SK-N-SH (cell line): Measurements from ENCODE around the gene CTRB1. TPM values are rescaled to one million over a fixed set of nuclear protein-coding genes. Genes with fewer than 3 reads are reported as not detected.

ENCODE experiments used
- CTCF ChIA-PET: fragments of 300-600, 350-600 bp; formaldehyde crosslinking; extraction: SDS; loops from one replicate; lab custom pipeline; 2021; lab: Yijun Ruan, JAX
- POLR2A ChIA-PET: fragments of 350-600 bp; sonication (Branson Sonifier 250); formaldehyde crosslinking; extraction: SDS; loops from one replicate; lab custom pipeline; 2020; ENCODE audit warnings: antibody characterized with exemption, inconsistent platforms; lab: Yijun Ruan, JAX
- DNase-seq: peaks from one replicate; pipeline ENCODE4 v3.0.0; 2012
- H2AFZ ChIP-seq: fragments of 200-600 bp; sonication (generic); 2 replicates; pipeline ENCODE4 v1.8.1; 2016; ENCODE audit warnings: antibody characterized with exemption, mild to moderate bottlenecking, low read depth
- H3F3A ChIP-seq: fragments of 200-600 bp; sonication (generic); replicated peaks from 2 replicates; pipeline ENCODE3; 2016; ENCODE audit warnings: antibody characterized with exemption, mild to moderate bottlenecking; ENCODE audit not compliant: insufficient read depth
- H3K27ac ChIP-seq, 2 experiments: fragments of 200-500 bp in 1 of 2; fragments of 200-600 bp in 1 of 2; sonication (Bioruptor generic) in 1 of 2; sonication (generic), shearing (Covaris generic) in 1 of 2; 2 replicates each; pipeline versions ENCODE4 v1.5.1 to v1.6.1; 2014 to 2016; ENCODE audit warnings: low read depth in 2 of 2, inconsistent platforms in 1 of 2, low read length in 1 of 2, mild to moderate bottlenecking in 1 of 2, mixed read lengths in 1 of 2
- H3K27me3 ChIP-seq: fragments of 200-600 bp; sonication (generic), shearing (Covaris generic); 2 replicates; pipeline ENCODE4 v1.6.1; 2016; ENCODE audit warnings: mixed run types; ENCODE audit not compliant: insufficient read depth
- H3K36me3 ChIP-seq, 2 experiments: fragments of 200-500 bp in 1 of 2; fragments of 200-600 bp in 1 of 2; sonication (Bioruptor generic) in 1 of 2; sonication (generic) in 1 of 2; replicated peaks in 1 of 2; 2 replicates each; pipeline versions ENCODE3 to v1.5.1; 2014 to 2016; ENCODE audit warnings: low read length in 1 of 2, mild to moderate bottlenecking in 1 of 2; ENCODE audit not compliant: insufficient read depth in 2 of 2, control insufficient read depth in 1 of 2
- H3K4me1 ChIP-seq, 2 experiments: fragments of 200-500 bp in 1 of 2; fragments of 200-600 bp in 1 of 2; sonication (Bioruptor generic) in 1 of 2; sonication (generic), shearing (Covaris generic) in 1 of 2; 2 replicates each; pipeline versions ENCODE4 v1.5.1 to v1.6.1; 2014 to 2016; ENCODE audit warnings: low read depth in 1 of 2, low read length in 1 of 2, mixed run types in 1 of 2; ENCODE audit not compliant: insufficient read depth in 2 of 2, control insufficient read depth in 1 of 2
- H3K4me2 ChIP-seq: fragments of 200-600 bp; sonication (generic), shearing (Covaris generic); 2 replicates; pipeline ENCODE4 v1.6.1; 2017; ENCODE audit warnings: mixed run types
- H3K4me3 ChIP-seq, 2 experiments: fragments of 200-500 bp in 1 of 2; fragments of 200-600 bp in 1 of 2; sonication (Bioruptor generic) in 1 of 2; sonication (generic), shearing (Covaris generic) in 1 of 2; 2 replicates each; pipeline versions ENCODE4 v1.5.1 to v1.8.1; 2014 to 2016; ENCODE audit warnings: low read depth in 2 of 2, inconsistent platforms in 1 of 2, low read length in 1 of 2, mild to moderate bottlenecking in 1 of 2, mixed read lengths in 1 of 2, moderate library complexity in 1 of 2
- H3K79me2 ChIP-seq: fragments of 200-600 bp; sonication (generic); 2 replicates; pipeline ENCODE4 v1.8.1; 2017; ENCODE audit warnings: mild to moderate bottlenecking; ENCODE audit not compliant: insufficient read depth
- H3K9ac ChIP-seq: fragments of 200-600 bp; sonication (generic); 2 replicates; pipeline ENCODE4 v1.6.1; 2017; ENCODE audit warnings: mixed run types
- H3K9me2 ChIP-seq: fragments of 200-600 bp; sonication (generic); 2 replicates; pipeline ENCODE4 v1.6.1; 2017; ENCODE audit warnings: mixed run types
- H3K9me3 ChIP-seq: fragments of 200-600 bp; sonication (generic); 2 replicates; pipeline ENCODE4 v1.6.1; 2017; ENCODE audit warnings: mixed run types, mild to moderate bottlenecking, moderate library complexity
- H4K20me1 ChIP-seq: fragments of 200-600 bp; sonication (generic); 2 replicates; pipeline ENCODE4 v1.6.1; 2017; ENCODE audit warnings: mild to moderate bottlenecking, mixed run types; ENCODE audit not compliant: insufficient read depth
- EP300 ChIP-seq, 2 experiments: IDR thresholded peaks; 2 replicates each; pipeline versions ENCODE4 v1.4.0 to v1.6.1; 2012; ENCODE audit warnings: borderline replicate concordance in 1 of 2, low read depth in 1 of 2, low read length in 1 of 2
- EZH2phosphoT487 ChIP-seq: fragments of 200-600 bp; sonication (generic); IDR thresholded peaks from 2 replicates; pipeline ENCODE4 v1.6.1; 2017; ENCODE audit warnings: low read depth, mixed run types, mild to moderate bottlenecking, antibody characterized with exemption, moderate library complexity, borderline replicate concordance
- FOSL2 ChIP-seq: IDR thresholded peaks from 2 replicates; pipeline ENCODE4 v1.4.0; 2012; ENCODE audit warnings: low read depth, mild to moderate bottlenecking, moderate library complexity, borderline replicate concordance
- FOXJ3 ChIP-seq: sonication (generic); formaldehyde crosslinking; IDR thresholded peaks from 2 replicates; pipeline ENCODE4 v1.5.1; 2020; ENCODE audit warnings: mild to moderate bottlenecking, missing genetic modification reagents
- FOXM1 ChIP-seq: IDR thresholded peaks from 2 replicates; pipeline ENCODE4 v1.4.0; 2012; ENCODE audit warnings: low read depth, mild to moderate bottlenecking
- MXI1 ChIP-seq: IDR thresholded peaks from 2 replicates; pipeline ENCODE4 v1.6.1; 2012; ENCODE audit warnings: mild to moderate bottlenecking, low read depth, low read length, improper control_type of control experiment
- POLR2AphosphoS5 ChIP-seq: IDR thresholded peaks from 2 replicates; pipeline ENCODE4 v1.6.1; 2012; ENCODE audit warnings: low read depth, low read length
- SMC3 ChIP-seq: IDR thresholded peaks from 2 replicates; pipeline ENCODE4 v1.6.1; 2012; ENCODE audit warnings: low read depth, low read length, improper control_type of control experiment
- TCF12 ChIP-seq: IDR thresholded peaks from 2 replicates; pipeline ENCODE4 v1.4.0; 2012
- TEAD4 ChIP-seq: IDR thresholded peaks from 2 replicates; pipeline ENCODE4 v1.4.0; 2012; ENCODE audit warnings: mild to moderate bottlenecking, borderline replicate concordance; ENCODE audit not compliant: insufficient read depth
- WGBS: methylation state at CpG from one replicate; pipeline ENCODE4 v1.1.6; 2017; ENCODE audit warnings: low lambda C conversion rate; 5-methylcytosine and 5-hydroxymethylcytosine counted together
- polyA plus RNA-seq, 3 experiments: library from polyadenylated mRNA; depleted of rRNA; stranded (reverse); fragments of >200 nt; gene quantifications; 2 replicates each; pipeline ENCODE4 v1.2.3, GENCODE V29; 2012
- TF ChIP-seq, protein P1 (sequence below): fragments of 150-350 bp; IDR thresholded peaks from 2 replicates; pipeline ENCODE4 v1.6.1; 2016; ENCODE audit warnings: mild to moderate bottlenecking, low read depth, low read length
- TF ChIP-seq, protein P2 (sequence below): fragments of 200-600 bp; sonication (generic); IDR thresholded peaks from 2 replicates; pipeline ENCODE4 v1.6.1; 2017; ENCODE audit warnings: antibody characterized with exemption, mild to moderate bottlenecking, moderate library complexity
- TF ChIP-seq, protein P3 (sequence below): IDR thresholded peaks from 2 replicates; pipeline ENCODE4 v1.4.0; 2012; ENCODE audit warnings: low read depth
- TF ChIP-seq, protein P4 (sequence below): IDR thresholded peaks from 2 replicates; pipeline ENCODE4 v1.6.1; 2012; ENCODE audit warnings: mild to moderate bottlenecking, low read depth, low read length, moderate library complexity
- TF ChIP-seq, protein P5 (sequence below): IDR thresholded peaks from 2 replicates; pipeline ENCODE4; 2012
- TF ChIP-seq, protein P6 (sequence below): IDR thresholded peaks from 2 replicates; pipeline ENCODE4 v1.4.0; 2012; ENCODE audit warnings: low read depth, borderline replicate concordance

CTRB1 gene
- polyA plus RNA-seq, 1 of the 3 experiments (the other 2 are of a cell fraction): not detected

DNA sequence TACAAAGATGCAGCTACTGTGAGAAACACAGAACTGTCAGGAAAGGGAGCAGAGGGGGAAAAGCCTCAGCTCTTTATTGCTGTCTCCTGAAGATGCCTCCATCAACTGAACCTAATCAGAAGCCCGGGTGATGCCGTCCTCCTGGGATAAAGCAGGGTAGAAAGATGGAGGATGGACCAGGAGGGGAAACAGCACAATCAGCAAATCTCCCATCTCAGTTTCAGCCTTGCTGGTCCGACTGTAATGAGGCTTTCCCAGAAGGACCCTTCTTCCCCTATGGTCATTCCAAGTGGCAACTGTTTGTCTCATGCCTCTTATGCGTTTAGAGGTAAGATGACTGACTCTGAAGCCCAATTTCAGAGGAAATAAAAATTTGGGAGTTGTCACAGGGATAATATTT, 46.2 kb upstream of the CTRB1 start:
- Histone ChIP-seq H3K79me2 (no peaks in the 10 kb centered on the region), H3K9ac (no peak overlapping the region), H3K9me3 (peaks cover 32% of the 10 kb centered on the region), H3K4me3 (no peak overlapping the region), H4K20me1 (no peaks in the 10 kb centered on the region), H3K36me3 (peaks cover 34 to 49% of the 10 kb centered on the region in 2 experiments), H3F3A (peaks cover 9% of the 10 kb centered on the region), H3K9me2 (no peaks in the 10 kb centered on the region), H3K27ac (no peak overlapping the region)
- POLR2A ChIA-PET: no interaction called here
- DNase-seq: no peak
- no peak for TF ChIP-seq FOXM1
- TF ChIP-seq, protein P1, sequence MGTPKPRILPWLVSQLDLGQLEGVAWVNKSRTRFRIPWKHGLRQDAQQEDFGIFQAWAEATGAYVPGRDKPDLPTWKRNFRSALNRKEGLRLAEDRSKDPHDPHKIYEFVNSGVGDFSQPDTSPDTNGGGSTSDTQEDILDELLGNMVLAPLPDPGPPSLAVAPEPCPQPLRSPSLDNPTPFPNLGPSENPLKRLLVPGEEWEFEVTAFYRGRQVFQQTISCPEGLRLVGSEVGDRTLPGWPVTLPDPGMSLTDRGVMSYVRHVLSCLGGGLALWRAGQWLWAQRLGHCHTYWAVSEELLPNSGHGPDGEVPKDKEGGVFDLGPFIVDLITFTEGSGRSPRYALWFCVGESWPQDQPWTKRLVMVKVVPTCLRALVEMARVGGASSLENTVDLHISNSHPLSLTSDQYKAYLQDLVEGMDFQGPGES: no peak
- TF ChIP-seq EZH2phosphoT487: no peak
- no peak for TF ChIP-seq SMC3
- no peak for TF ChIP-seq FOXJ3 (CRISPR knock-in tag)
- TF ChIP-seq, protein P2, sequence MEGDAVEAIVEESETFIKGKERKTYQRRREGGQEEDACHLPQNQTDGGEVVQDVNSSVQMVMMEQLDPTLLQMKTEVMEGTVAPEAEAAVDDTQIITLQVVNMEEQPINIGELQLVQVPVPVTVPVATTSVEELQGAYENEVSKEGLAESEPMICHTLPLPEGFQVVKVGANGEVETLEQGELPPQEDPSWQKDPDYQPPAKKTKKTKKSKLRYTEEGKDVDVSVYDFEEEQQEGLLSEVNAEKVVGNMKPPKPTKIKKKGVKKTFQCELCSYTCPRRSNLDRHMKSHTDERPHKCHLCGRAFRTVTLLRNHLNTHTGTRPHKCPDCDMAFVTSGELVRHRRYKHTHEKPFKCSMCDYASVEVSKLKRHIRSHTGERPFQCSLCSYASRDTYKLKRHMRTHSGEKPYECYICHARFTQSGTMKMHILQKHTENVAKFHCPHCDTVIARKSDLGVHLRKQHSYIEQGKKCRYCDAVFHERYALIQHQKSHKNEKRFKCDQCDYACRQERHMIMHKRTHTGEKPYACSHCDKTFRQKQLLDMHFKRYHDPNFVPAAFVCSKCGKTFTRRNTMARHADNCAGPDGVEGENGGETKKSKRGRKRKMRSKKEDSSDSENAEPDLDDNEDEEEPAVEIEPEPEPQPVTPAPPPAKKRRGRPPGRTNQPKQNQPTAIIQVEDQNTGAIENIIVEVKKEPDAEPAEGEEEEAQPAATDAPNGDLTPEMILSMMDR: no peak
- TF ChIP-seq, protein P3, sequence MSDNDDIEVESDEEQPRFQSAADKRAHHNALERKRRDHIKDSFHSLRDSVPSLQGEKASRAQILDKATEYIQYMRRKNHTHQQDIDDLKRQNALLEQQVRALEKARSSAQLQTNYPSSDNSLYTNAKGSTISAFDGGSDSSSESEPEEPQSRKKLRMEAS: no peak
- TF ChIP-seq POLR2AphosphoS5: no peak
- TF ChIP-seq, all 33 proteins: peak for 0
- WGBS: 96% methylated on average over 4 of the region's 4 CpGs
- Histone ChIP-seq H3K4me2 (no peak overlapping the region), H3K4me1 (no peaks in the 10 kb centered on the region), H3K27me3 (no peaks in the 10 kb centered on the region), H2AFZ (no peak overlapping the region)
- CTCF ChIA-PET: interaction anchor here (1.0 kb wide), 1 partner anchor 13 kb away, joined by 3 read pairs; no protein-coding TSS in a partner anchor

DNA sequence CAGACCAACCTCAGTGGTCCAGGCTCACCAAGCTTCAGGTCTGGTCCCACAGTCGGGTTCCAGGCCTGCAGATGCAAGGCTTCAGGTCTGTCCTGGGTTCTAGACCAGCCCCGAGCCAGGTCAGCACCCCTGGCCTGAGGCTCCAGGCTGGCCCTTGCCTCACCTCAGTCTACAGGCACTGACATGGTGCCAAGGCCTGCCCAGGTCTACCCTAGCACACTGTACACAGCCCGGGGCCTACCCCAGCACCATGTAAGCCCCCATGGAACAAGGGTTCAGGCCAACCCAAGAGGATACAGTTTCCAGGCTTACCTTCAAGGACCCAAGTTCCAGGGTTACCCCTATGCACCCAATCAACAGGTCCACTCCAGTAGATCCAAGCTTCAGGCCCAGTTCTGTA, 43.7 kb upstream of the CTRB1 start:
- peaks cover 16 to 25% of the 10 kb centered on the region in 2 experiments for H3K36me3 ChIP-seq
- no peak for DNase-seq
- H4K20me1 ChIP-seq: no peaks in the 10 kb centered on the region
- no peaks in the 10 kb centered on the region for H3F3A ChIP-seq
- no peaks in the 10 kb centered on the region for H3K4me1 ChIP-seq
- H3K4me3 ChIP-seq: no peak overlapping the region
- H3K27ac ChIP-seq: no peak overlapping the region
- H3K4me2 ChIP-seq: no peak overlapping the region
- H3K9me2 ChIP-seq: no peaks in the 10 kb centered on the region
- 40% methylated on average over 1 of the region's 3 CpGs for WGBS
- H3K9ac ChIP-seq: no peak overlapping the region
- ChIA-PET POLR2A (no interaction called here), CTCF (interaction anchor here (1.4 kb wide), 1 partner anchor 24 kb away, joined by 3 read pairs; no protein-coding TSS in a partner anchor)
- H3K79me2 ChIP-seq: no peaks in the 10 kb centered on the region
- peaks cover 29% of the 10 kb centered on the region for H3K9me3 ChIP-seq
- no peak overlapping the region for H2AFZ ChIP-seq
- no peaks in the 10 kb centered on the region for H3K27me3 ChIP-seq
- TF ChIP-seq FOSL2 (no peak), POLR2AphosphoS5 (no peak), EP300 (IDR thresholded peaks at IDR 0.05; ENCODE audit: borderline replicate concordance in 1 of 2, low read depth in 1 of 2, low read length in 1 of 2) (no peak), MXI1 (no peak), TEAD4 (no peak), TCF12 (no peak)
- TF ChIP-seq, protein P1: no peak
- TF ChIP-seq, protein P4, sequence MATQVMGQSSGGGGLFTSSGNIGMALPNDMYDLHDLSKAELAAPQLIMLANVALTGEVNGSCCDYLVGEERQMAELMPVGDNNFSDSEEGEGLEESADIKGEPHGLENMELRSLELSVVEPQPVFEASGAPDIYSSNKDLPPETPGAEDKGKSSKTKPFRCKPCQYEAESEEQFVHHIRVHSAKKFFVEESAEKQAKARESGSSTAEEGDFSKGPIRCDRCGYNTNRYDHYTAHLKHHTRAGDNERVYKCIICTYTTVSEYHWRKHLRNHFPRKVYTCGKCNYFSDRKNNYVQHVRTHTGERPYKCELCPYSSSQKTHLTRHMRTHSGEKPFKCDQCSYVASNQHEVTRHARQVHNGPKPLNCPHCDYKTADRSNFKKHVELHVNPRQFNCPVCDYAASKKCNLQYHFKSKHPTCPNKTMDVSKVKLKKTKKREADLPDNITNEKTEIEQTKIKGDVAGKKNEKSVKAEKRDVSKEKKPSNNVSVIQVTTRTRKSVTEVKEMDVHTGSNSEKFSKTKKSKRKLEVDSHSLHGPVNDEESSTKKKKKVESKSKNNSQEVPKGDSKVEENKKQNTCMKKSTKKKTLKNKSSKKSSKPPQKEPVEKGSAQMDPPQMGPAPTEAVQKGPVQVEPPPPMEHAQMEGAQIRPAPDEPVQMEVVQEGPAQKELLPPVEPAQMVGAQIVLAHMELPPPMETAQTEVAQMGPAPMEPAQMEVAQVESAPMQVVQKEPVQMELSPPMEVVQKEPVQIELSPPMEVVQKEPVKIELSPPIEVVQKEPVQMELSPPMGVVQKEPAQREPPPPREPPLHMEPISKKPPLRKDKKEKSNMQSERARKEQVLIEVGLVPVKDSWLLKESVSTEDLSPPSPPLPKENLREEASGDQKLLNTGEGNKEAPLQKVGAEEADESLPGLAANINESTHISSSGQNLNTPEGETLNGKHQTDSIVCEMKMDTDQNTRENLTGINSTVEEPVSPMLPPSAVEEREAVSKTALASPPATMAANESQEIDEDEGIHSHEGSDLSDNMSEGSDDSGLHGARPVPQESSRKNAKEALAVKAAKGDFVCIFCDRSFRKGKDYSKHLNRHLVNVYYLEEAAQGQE: no peak
- TF ChIP-seq, protein P5, sequence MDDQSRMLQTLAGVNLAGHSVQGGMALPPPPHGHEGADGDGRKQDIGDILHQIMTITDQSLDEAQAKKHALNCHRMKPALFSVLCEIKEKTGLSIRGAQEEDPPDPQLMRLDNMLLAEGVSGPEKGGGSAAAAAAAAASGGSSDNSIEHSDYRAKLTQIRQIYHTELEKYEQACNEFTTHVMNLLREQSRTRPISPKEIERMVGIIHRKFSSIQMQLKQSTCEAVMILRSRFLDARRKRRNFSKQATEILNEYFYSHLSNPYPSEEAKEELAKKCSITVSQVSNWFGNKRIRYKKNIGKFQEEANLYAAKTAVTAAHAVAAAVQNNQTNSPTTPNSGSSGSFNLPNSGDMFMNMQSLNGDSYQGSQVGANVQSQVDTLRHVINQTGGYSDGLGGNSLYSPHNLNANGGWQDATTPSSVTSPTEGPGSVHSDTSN: no peak
- TF ChIP-seq, protein P3: no peak
- TF ChIP-seq, protein P6, sequence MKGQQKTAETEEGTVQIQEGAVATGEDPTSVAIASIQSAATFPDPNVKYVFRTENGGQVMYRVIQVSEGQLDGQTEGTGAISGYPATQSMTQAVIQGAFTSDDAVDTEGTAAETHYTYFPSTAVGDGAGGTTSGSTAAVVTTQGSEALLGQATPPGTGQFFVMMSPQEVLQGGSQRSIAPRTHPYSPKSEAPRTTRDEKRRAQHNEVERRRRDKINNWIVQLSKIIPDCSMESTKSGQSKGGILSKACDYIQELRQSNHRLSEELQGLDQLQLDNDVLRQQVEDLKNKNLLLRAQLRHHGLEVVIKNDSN: no peak
